ENCODE data around the gene DENND1A.

DENND1A gene

DNA sequence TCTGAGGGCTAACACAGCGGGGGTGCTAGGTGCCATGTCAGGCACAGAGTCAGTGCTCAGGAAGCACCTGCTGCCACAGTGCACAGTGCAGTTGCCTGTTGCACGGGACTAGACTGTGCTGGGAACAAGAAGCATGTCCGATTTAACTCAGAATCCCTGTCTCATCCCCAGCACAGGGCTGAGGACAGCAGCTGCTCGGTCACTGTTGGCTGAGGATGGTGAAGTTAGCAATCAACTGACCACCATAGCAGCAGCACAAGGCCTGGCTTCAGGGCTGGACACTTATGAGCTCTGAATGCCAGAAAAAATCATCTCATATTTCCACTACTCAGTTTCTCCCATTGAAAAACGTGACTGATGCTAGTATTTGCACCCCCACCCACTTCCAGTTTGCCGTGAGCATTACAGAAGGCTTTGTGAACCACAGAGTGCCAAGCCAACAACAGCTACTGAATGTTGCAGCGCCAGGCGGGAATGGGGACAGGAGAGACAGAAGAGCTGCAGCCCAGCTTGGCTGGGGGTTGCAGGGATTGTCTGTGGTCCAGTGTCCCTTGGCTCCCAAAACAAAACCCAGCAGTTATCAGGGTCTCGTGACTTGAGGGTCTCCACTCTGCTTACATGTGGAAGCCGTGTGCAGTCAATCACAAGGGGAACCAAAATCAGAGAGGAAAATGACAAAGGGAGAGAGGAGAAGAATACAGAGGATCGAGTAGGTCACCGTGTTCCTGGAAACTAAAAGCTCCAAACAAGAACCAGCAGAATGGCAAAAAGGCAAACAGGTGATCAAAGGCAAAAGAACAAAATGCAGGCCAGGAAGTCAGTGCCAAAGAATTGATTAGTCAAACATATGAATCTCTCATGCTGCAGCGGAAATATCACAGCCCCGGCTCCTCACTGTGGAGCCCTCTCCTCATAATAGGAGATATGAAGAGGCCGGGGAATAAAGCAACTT, 418.3 kb downstream of the DENND1A start:
- TF ChIP-seq GATA2 (IDR thresholded peaks at IDR 0.05; ENCODE audit: low read depth, low read length) = no peak
- no peak for TF ChIP-seq GATA3 (IDR thresholded peaks at IDR 0.05; ENCODE audit: low read depth, low read length)

DNA sequence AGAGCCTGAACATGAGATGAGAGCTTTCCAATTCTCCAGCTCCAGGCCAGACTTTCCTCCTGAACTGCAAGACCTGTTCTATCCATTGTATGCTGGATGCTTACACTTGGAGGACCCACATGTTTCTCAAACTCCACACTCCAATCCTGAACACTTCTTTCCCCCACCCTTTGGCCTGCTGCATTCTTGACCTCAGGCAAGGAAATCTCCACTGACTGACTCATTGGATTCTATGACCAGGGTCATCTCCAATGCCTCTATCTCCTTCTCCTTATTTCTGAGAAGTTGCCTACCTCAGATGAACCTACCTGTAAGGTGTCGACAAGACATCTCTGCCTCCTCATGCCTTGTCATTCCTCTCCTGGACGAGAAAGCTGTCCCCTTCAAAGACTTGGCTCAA, 420.3 kb downstream of the DENND1A start:
- TF ChIP-seq GATA3 (IDR thresholded peaks at IDR 0.05; ENCODE audit: low read depth, low read length) = no peak
- TF ChIP-seq GATA2 (IDR thresholded peaks at IDR 0.05; ENCODE audit: low read depth, low read length) = no peak

- TF ChIP-seq GATA3 (IDR thresholded peaks at IDR 0.05; ENCODE audit: low read depth, low read length) = no peak
- no peak for TF ChIP-seq GATA2 (IDR thresholded peaks at IDR 0.05; ENCODE audit: low read depth, low read length)
Measured at GRCh38 chr9:123508048-123508447, 421.9 kb downstream of the DENND1A start.

GRCh38 chr9:123505496-123505895, 424.4 kb downstream of the DENND1A start:
- no peak for TF ChIP-seq GATA2 (IDR thresholded peaks at IDR 0.05; ENCODE audit: low read depth, low read length)
- no peak for TF ChIP-seq GATA3 (IDR thresholded peaks at IDR 0.05; ENCODE audit: low read depth, low read length)

DNA sequence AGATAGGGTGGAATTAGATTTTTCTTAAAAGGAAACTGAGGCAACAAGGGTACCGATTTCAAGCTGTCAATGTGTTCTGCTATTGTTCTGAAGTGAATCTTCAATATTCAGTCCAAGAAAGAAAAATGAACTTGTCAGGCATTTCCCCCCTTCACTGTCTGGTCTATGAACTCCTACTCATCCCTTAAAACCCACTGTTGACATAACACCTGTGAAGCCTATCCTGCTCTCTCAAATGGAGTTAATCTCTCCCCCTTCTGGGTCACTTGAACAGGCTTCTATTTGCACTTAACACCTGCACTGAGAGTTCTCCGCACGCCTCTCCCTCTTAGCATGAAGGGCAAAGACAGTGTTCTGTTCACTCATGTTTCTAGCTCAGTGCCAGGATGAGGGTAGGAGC, 429.6 kb downstream of the DENND1A start:
- TF ChIP-seq GATA2 (IDR thresholded peaks at IDR 0.05; ENCODE audit: low read depth, low read length) = no peak
- TF ChIP-seq GATA3 (IDR thresholded peaks at IDR 0.05; ENCODE audit: low read depth, low read length) = no peak

GRCh38 chr9:123497830-123498229, 432.1 kb downstream of the DENND1A start:
- TF ChIP-seq GATA2 (IDR thresholded peaks at IDR 0.05; ENCODE audit: low read depth, low read length) = no peak
- TF ChIP-seq GATA3 (IDR thresholded peaks at IDR 0.05; ENCODE audit: low read depth, low read length) = no peak

DNA sequence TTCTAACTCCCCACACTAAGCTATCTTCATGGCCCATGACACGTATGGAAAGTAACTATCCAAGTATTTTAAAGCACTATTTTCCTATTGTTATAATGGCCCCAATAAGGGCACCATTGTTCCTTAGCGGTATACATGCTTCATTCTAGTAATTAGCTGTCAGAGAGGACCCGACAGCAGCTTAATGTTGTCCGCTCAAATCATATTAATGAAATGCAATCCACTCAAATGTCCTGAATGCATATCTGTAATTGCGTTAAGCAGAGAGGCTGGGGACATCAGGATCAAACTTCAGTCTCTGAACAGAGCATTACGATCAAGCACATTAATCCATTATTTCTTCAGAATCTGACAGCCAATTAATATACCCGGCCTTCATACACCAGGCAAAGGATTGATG, 434.2 kb downstream of the DENND1A start:
- TF ChIP-seq GATA2 (IDR thresholded peaks at IDR 0.05; ENCODE audit: low read depth, low read length) (no peak), GATA3 (IDR thresholded peaks at IDR 0.05; ENCODE audit: low read depth, low read length) (no peak)

DNA sequence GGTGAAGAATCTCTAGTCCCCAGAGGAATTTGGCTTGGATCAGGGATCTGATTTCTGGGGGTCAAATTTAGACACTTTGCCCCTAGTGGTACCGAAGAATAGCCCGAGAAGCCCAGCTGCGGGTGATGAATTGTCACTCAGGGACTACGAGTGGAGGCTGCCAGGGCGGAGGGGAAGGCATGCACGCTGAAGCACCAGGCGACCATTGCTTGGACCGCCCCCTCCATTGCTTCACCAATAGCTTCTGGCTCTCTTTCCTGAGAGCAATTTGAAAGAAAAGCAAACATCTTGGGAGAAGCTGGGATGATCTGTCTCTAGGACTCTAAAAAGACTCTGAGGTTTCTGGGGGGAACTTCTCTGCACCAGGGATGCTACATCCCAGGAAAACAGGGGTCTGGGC, 436.3 kb downstream of the DENND1A start:
- no peak for TF ChIP-seq GATA3 (IDR thresholded peaks at IDR 0.05; ENCODE audit: low read depth, low read length)
- no peak for TF ChIP-seq GATA2 (IDR thresholded peaks at IDR 0.05; ENCODE audit: low read depth, low read length)

GRCh38 chr9:123490688-123491087, 439.2 kb downstream of the DENND1A start:
- no peak for TF ChIP-seq GATA2 (IDR thresholded peaks at IDR 0.05; ENCODE audit: low read depth, low read length)
- no peak for TF ChIP-seq GATA3 (IDR thresholded peaks at IDR 0.05; ENCODE audit: low read depth, low read length)

- TF ChIP-seq GATA2 (IDR thresholded peaks at IDR 0.05; ENCODE audit: low read depth, low read length) (no peak), GATA3 (IDR thresholded peaks at IDR 0.05; ENCODE audit: low read depth, low read length) (no peak)
Measured at GRCh38 chr9:123488722-123489321, 441.1 kb downstream of the DENND1A start.

DNA sequence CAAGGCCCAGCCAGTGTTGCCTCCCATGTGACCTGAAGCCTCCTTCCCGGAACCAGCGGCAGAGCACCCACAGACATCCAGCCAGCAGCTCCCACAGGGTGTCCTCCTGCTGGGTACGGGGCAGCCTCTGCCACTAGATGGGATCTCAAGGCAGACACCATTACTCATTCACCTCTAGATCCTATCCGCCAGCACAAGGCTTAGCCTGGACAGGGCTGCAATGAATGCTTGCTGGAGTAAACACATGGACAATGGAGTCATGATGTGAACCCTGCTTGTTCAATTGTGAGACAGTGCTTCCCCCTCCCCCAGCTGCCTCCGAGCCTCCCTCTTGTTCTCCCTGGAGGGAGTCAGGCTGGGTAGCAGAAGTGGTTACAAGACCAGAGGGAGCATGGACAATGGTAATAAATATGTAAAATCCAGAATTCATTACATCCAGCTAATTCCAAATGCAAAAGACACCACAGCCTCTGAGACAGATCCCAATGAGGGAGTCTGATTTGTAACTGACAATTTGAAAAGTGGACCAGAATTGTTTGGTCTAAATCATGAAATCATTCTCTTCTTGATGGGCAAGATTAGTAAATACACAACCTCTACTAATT, 441.9 kb downstream of the DENND1A start:
- no peak for TF ChIP-seq GATA2 (IDR thresholded peaks at IDR 0.05; ENCODE audit: low read depth, low read length)
- no peak for TF ChIP-seq GATA3 (IDR thresholded peaks at IDR 0.05; ENCODE audit: low read depth, low read length)

- TF ChIP-seq GATA3 (IDR thresholded peaks at IDR 0.05; ENCODE audit: low read depth, low read length) = no peak
- no peak for TF ChIP-seq GATA2 (IDR thresholded peaks at IDR 0.05; ENCODE audit: low read depth, low read length)
Measured at GRCh38 chr9:123486431-123486830, 443.5 kb downstream of the DENND1A start.

GRCh38 chr9:123485216-123485615, 444.7 kb downstream of the DENND1A start:
- no peak for TF ChIP-seq GATA3 (IDR thresholded peaks at IDR 0.05; ENCODE audit: low read depth, low read length)
- TF ChIP-seq GATA2 (IDR thresholded peaks at IDR 0.05; ENCODE audit: low read depth, low read length) = no peak

DNA sequence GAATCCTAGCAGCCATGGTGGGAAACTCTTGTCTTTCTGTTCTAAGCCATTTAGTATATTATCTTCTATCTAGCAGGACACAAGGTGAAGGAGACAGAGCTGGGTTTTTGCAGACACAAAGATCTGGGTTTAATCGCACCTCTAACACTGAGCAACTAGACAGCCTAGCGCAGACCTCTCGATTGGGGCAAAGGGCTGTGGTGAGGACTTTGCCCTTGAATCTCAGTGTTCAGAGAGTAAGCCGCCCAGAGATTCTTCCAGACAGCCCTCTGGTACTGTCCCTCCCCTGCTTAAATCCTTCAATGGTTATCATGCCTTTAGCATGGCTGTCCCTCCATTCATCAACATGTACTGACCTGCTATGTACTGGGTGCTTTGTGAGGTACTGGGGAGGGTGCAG, 445.8 kb downstream of the DENND1A start:
- TF ChIP-seq GATA2 (IDR thresholded peaks at IDR 0.05; ENCODE audit: low read depth, low read length) = no peak
- TF ChIP-seq GATA3 (IDR thresholded peaks at IDR 0.05; ENCODE audit: low read depth, low read length) = no peak

All from SH-SY5Y (cell line).